T-cell (primary cell): Measurements from ENCODE around the gene MS4A15. TPM values are rescaled to one million over a fixed set of nuclear protein-coding genes. Genes with fewer than 3 reads are reported as not detected.

Source experiments
- ATAC-seq, 4 experiments: fragments of 200-7000 bp in 3 of 4; fragments of 150-1000 bp in 1 of 4; cut with Tn5 transposase; replicated peaks in 1 of 4; 1 replicate in 3 of 4; 2 replicates in 1 of 4; pipeline ENCODE4 v1.10.0; 2021; ENCODE audit warnings: moderate library complexity in 3 of 4, mild to moderate bottlenecking in 2 of 4, moderate number of reproducible peaks in 1 of 4
- CTCF ChIA-PET, 2 donors: fragments of 300-600 bp; sonication (Branson Sonifier 250); formaldehyde crosslinking; loops; one replicate each; lab custom pipeline; 2022; ENCODE audit warnings: antibody characterized with exemption in 2 of 2; lab: Charles Lee
- POLR2A ChIA-PET, 2 donors: fragments of 300-600 bp; sonication (Branson Sonifier 250); formaldehyde crosslinking; loops; one replicate each; lab custom pipeline; 2022; ENCODE audit warnings: antibody characterized with exemption in 2 of 2; lab: Charles Lee
- DNase-seq, 35 experiments: peaks; one replicate each; pipeline versions ENCODE4 v3.0.0 to v3.0.0-alpha.2; 2013 to 2023
- H3K27ac ChIP-seq: one replicate; pipeline ENCODE4 v1.5.1; 2013; ENCODE audit warnings: low read length
- H3K27me3 ChIP-seq, 2 experiments: replicated peaks in 1 of 2; 1 replicate in 1 of 2; 2 replicates in 1 of 2; pipeline versions ENCODE4 v1.6.1 to v1.7.0; 2013; ENCODE audit warnings: low read length in 1 of 2, mixed read lengths in 1 of 2; ENCODE audit not compliant: control insufficient read depth in 2 of 2, insufficient read depth in 2 of 2; ENCODE audit errors: extremely low read depth in 1 of 2
- H3K36me3 ChIP-seq, 2 donors: 1 replicate in 1 of 2; 2 replicates in 1 of 2; pipeline versions ENCODE4 v1.6.1 to v1.7.0; 2013; ENCODE audit warnings: low read length in 1 of 2; ENCODE audit not compliant: control insufficient read depth in 2 of 2, insufficient read depth in 1 of 2; ENCODE audit errors: extremely low read depth in 1 of 2
- H3K4me1 ChIP-seq, 2 experiments: 1 replicate in 1 of 2; 2 replicates in 1 of 2; pipeline versions ENCODE4 v1.6.1 to v1.7.0; 2013; ENCODE audit warnings: low read length in 2 of 2, mixed read lengths in 1 of 2; ENCODE audit not compliant: insufficient read depth in 2 of 2, control insufficient read depth in 1 of 2; ENCODE audit errors: extremely low read depth in 1 of 2
- H3K4me3 ChIP-seq, 2 donors: 1 replicate in 1 of 2; 2 replicates in 1 of 2; pipeline versions ENCODE4 v1.5.1 to v1.7.0; 2013; ENCODE audit warnings: mild to moderate bottlenecking in 2 of 2, low read length in 1 of 2, moderate library complexity in 1 of 2; ENCODE audit not compliant: control insufficient read depth in 1 of 2; ENCODE audit errors: extremely low read depth in 1 of 2
- H3K9me3 ChIP-seq: 2 replicates; pipeline ENCODE4 v1.7.0; 2013
- H3K27ac Mint-ChIP-seq, 2 donors: one replicate each; pipeline ENCODE4 v1.8.0; 2020 to 2021; ENCODE audit warnings: mild to moderate bottlenecking in 2 of 2, mixed read lengths in 2 of 2
- H3K27me3 Mint-ChIP-seq, 2 donors: one replicate each; pipeline ENCODE4 v1.8.0; 2021 to 2022; ENCODE audit warnings: mixed read lengths in 2 of 2
- H3K36me3 Mint-ChIP-seq: one replicate; pipeline ENCODE4 v1.8.0; 2021; ENCODE audit warnings: mixed read lengths
- H3K4me1 Mint-ChIP-seq, 3 donors: one replicate each; pipeline ENCODE4 v1.8.0; 2020 to 2022; ENCODE audit warnings: mixed read lengths in 3 of 3, mild to moderate bottlenecking in 1 of 3
- H3K4me3 Mint-ChIP-seq, 3 donors: one replicate each; pipeline ENCODE4 v1.8.0; 2020 to 2022; ENCODE audit warnings: mild to moderate bottlenecking in 3 of 3, mixed read lengths in 3 of 3, moderate library complexity in 3 of 3
- H3K9me3 Mint-ChIP-seq, 3 donors: one replicate each; pipeline ENCODE4 v1.8.0; 2020 to 2022; ENCODE audit warnings: mixed read lengths in 3 of 3
- WGBS: methylation state at CpG from one replicate; pipeline ENCODE4 v1.1.5; 2013; ENCODE audit warnings: missing lambda C conversion rate; ENCODE audit not compliant: insufficient coverage; 5-methylcytosine and 5-hydroxymethylcytosine counted together
- total RNA-seq, 35 experiments: library from RNA in 6 of 35; stranded (reverse) in 6 of 35; fragments of 120-200 nt in 1 of 35; gene quantifications; one replicate each; pipeline versions ENCODE4 v1.2.1 to v1.2.4 and lab custom pipeline; 2013 to 2026

The MS4A15 gene
- total RNA-seq, 5 donors from 2014 or later (not counting 1 experiment from before 2014, with no cell fraction given): not detected

- no peak overlapping the region for H3K27ac Mint-ChIP-seq
- Histone ChIP-seq H3K27me3 (peaks cover 0 to 22% of the 10 kb centered on the region in 2 experiments), H3K9me3 (no peaks in the 10 kb centered on the region), H3K36me3 (no peaks in the 10 kb centered on the region), H3K4me1 (no peaks in the 10 kb centered on the region), H3K4me3 (no peak overlapping the region), H3K27ac (no peak overlapping the region)
- H3K4me3 Mint-ChIP-seq: no peak overlapping the region
- no peaks in the 10 kb centered on the region for H3K36me3 Mint-ChIP-seq
- WGBS: no CpG with 5 or more reads among the region's 4 CpGs
- H3K27me3 Mint-ChIP-seq: peaks cover 27 to 39% of the 10 kb centered on the region in 2 donors
- ChIA-PET POLR2A (no interaction called here), CTCF (no interaction called here)
- no peak for DNase-seq
- H3K4me1 Mint-ChIP-seq: no peaks in the 10 kb centered on the region
- no peaks in the 10 kb centered on the region for H3K9me3 Mint-ChIP-seq
- ATAC-seq: no peak
Observed at GRCh38 chr11:60734279-60734678, 22.4 kb upstream of the MS4A15 start.

- DNase-seq (no peak), ATAC-seq (no peak)
- no peaks in the 10 kb centered on the region for H3K4me1 ChIP-seq
- WGBS: 82% methylated on average over 6 of the region's 7 CpGs
- no peaks in the 10 kb centered on the region for H3K4me1 Mint-ChIP-seq
- no peak overlapping the region for H3K27ac Mint-ChIP-seq
- no peaks in the 10 kb centered on the region for H3K9me3 Mint-ChIP-seq
- peaks cover 29% of the 10 kb centered on the region in 2 donors for H3K27me3 Mint-ChIP-seq
- H3K9me3 ChIP-seq: no peaks in the 10 kb centered on the region
- no peaks in the 10 kb centered on the region for H3K36me3 Mint-ChIP-seq
- H3K36me3 ChIP-seq: no peaks in the 10 kb centered on the region
- no peak overlapping the region for H3K4me3 Mint-ChIP-seq
- H3K27ac ChIP-seq: no peak overlapping the region
- CTCF ChIA-PET: no interaction called here
- H3K4me3 ChIP-seq: no peak overlapping the region
- POLR2A ChIA-PET: no interaction called here
- peaks cover 0 to 23% of the 10 kb centered on the region in 2 experiments for H3K27me3 ChIP-seq
Observed at GRCh38 chr11:60739114-60739513, 17.6 kb upstream of the MS4A15 start.

GRCh38 chr11:60740573-60740972 is 16.1 kb upstream of the MS4A15 start:
- H3K9me3 Mint-ChIP-seq: peaks cover 0 to 4% (median 0%) of the 10 kb centered on the region in 3 donors
- H3K36me3 ChIP-seq: no peaks in the 10 kb centered on the region
- H3K27me3 ChIP-seq: peaks cover 0 to 19% of the 10 kb centered on the region in 2 experiments
- no peak overlapping the region for H3K4me3 ChIP-seq
- H3K9me3 ChIP-seq: no peaks in the 10 kb centered on the region
- no peak overlapping the region for H3K27ac ChIP-seq
- H3K4me3 Mint-ChIP-seq: no peak overlapping the region
- ChIA-PET POLR2A (no interaction called here), CTCF (no interaction called here)
- H3K27ac Mint-ChIP-seq: no peak overlapping the region
- peaks cover 33 to 34% of the 10 kb centered on the region in 2 donors for H3K27me3 Mint-ChIP-seq
- no peaks in the 10 kb centered on the region for H3K4me1 ChIP-seq
- DNase-seq (no peak), ATAC-seq (no peak)
- H3K4me1 Mint-ChIP-seq: no peaks in the 10 kb centered on the region
- no peaks in the 10 kb centered on the region for H3K36me3 Mint-ChIP-seq

GRCh38 chr11:60741421-60741820 is 15.2 kb upstream of the MS4A15 start:
- ATAC-seq: no peak
- peaks cover 29 to 36% of the 10 kb centered on the region in 2 donors for H3K27me3 Mint-ChIP-seq

GRCh38 chr11:60743058-60743457 is 13.6 kb upstream of the MS4A15 start:
- Histone ChIP-seq H3K9me3 (no peaks in the 10 kb centered on the region), H3K27ac (no peak overlapping the region), H3K4me3 (no peak overlapping the region), H3K27me3 (peaks cover 0 to 20% of the 10 kb centered on the region in 2 experiments), H3K4me1 (no peaks in the 10 kb centered on the region), H3K36me3 (no peaks in the 10 kb centered on the region)
- CTCF ChIA-PET: no interaction called here
- DNase-seq (no peak), ATAC-seq (no peak)
- POLR2A ChIA-PET: no interaction called here
- peaks cover 21 to 31% of the 10 kb centered on the region in 2 donors for H3K27me3 Mint-ChIP-seq
- H3K36me3 Mint-ChIP-seq: no peaks in the 10 kb centered on the region
- no peak overlapping the region for H3K27ac Mint-ChIP-seq
- H3K4me1 Mint-ChIP-seq: no peaks in the 10 kb centered on the region
- no peak overlapping the region for H3K4me3 Mint-ChIP-seq
- WGBS: no CpG with 5 or more reads among the region's 1 CpG
- H3K9me3 Mint-ChIP-seq: peaks cover 0 to 4% (median 0%) of the 10 kb centered on the region in 3 donors

More at GRCh38 chr11:60741421-60741820, 15.2 kb upstream of the MS4A15 start:
- no peaks in the 10 kb centered on the region for H3K36me3 ChIP-seq
- H3K36me3 Mint-ChIP-seq: no peaks in the 10 kb centered on the region
- no peak overlapping the region for H3K27ac Mint-ChIP-seq
- CTCF ChIA-PET: no interaction called here
- H3K9me3 Mint-ChIP-seq: peaks cover 0 to 4% (median 0%) of the 10 kb centered on the region in 3 donors
- H3K4me1 Mint-ChIP-seq: no peaks in the 10 kb centered on the region
- WGBS: 60% methylated on average over 1 of the region's 3 CpGs
- DNase-seq: no peak
- H3K27ac ChIP-seq: no peak overlapping the region
- H3K4me1 ChIP-seq: no peaks in the 10 kb centered on the region
- POLR2A ChIA-PET: no interaction called here
- no peak overlapping the region for H3K4me3 Mint-ChIP-seq
- H3K27me3 ChIP-seq: peaks cover 0 to 19% of the 10 kb centered on the region in 2 experiments
- no peaks in the 10 kb centered on the region for H3K9me3 ChIP-seq
- H3K4me3 ChIP-seq: no peak overlapping the region

GRCh38 chr11:60744114-60744513 is 12.6 kb upstream of the MS4A15 start:
- CTCF ChIA-PET: no interaction called here
- WGBS: no CpG with 5 or more reads among the region's 5 CpGs

More at GRCh38 chr11:60744114-60744513, 12.6 kb upstream of the MS4A15 start:
- Mint-ChIP-seq H3K27me3 (peaks cover 12 to 21% of the 10 kb centered on the region in 2 donors), H3K36me3 (no peaks in the 10 kb centered on the region), H3K27ac (no peak overlapping the region), H3K4me3 (no peak overlapping the region), H3K9me3 (peaks cover 0 to 4% (median 0%) of the 10 kb centered on the region in 3 donors), H3K4me1 (no peaks in the 10 kb centered on the region)
- H3K36me3 ChIP-seq: no peaks in the 10 kb centered on the region
- POLR2A ChIA-PET: no interaction called here
- peaks cover 0 to 22% of the 10 kb centered on the region in 2 experiments for H3K27me3 ChIP-seq
- no peaks in the 10 kb centered on the region for H3K9me3 ChIP-seq
- DNase-seq (no peak), ATAC-seq (no peak)
- no peak overlapping the region for H3K4me3 ChIP-seq
- H3K4me1 ChIP-seq: no peaks in the 10 kb centered on the region
- no peak overlapping the region for H3K27ac ChIP-seq
